NCI-H1048 (cell line): ENCODE data around the gene GADD45GIP1.
"Not testable (repeated sequence)": the region's sequence is repeated elsewhere in the genome, so short reads cannot be mapped to it uniquely, and the experiment has no call there.

Experiments used
- DNase-seq: peaks from one replicate; lab custom pipeline; 2025; lab: John Stamatoyannopoulos, UW

GADD45GIP1 gene

GRCh38 chr19:12939975-12940423 is 17.0 kb downstream of the GADD45GIP1 start:
- DNase-seq = no peak

- DNase-seq = no peak
Measured at GRCh38 chr19:12938779-12939601, 18.0 kb downstream of the GADD45GIP1 start.

DNA sequence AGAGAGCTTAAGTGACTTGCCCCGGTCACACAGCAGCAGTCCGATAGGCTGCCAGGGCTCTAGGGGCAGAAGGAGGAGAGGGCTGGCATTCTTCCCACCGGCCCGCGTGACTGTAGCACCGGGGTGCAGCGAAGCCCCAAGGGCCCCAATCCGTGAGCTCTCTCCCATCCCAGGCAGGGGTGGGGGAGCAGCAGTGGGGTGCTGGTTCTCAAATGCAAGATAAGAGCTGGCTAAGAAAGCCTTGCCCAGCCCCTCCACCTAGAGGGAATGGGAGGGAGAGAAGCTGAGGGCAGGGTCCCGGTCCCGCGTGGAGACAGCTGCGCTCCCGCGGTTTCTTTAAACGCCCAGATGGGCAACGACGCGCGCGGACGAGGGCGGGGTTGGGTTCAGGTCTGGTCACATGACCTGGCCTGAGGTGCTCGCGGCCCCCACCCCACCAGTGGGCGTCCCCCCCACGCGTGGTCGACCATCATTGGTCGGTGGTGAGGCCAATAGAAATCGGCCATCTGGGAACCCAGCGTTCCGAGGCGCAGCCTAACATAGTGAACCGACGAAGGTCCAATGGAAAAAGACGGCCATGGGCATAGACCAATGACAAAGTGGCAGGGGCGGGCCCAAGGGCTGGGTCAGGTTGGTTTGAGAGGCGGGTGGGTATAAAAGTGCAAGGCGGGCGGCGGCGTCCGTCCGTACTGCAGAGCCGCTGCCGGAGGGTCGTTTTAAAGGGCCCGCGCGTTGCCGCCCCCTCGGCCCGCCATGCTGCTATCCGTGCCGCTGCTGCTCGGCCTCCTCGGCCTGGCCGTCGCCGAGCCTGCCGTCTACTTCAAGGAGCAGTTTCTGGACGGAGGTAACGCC is 18.9 kb downstream of the GADD45GIP1 start, which contains the start of gene CALR:
Gene CALR, plus strand, starts transcription at position 683 of the 852 bp plus-strand sequence. Its CDS starts 71 bp downstream, at position 754.
- peak; percentile 96 for DNase-seq

DNA sequence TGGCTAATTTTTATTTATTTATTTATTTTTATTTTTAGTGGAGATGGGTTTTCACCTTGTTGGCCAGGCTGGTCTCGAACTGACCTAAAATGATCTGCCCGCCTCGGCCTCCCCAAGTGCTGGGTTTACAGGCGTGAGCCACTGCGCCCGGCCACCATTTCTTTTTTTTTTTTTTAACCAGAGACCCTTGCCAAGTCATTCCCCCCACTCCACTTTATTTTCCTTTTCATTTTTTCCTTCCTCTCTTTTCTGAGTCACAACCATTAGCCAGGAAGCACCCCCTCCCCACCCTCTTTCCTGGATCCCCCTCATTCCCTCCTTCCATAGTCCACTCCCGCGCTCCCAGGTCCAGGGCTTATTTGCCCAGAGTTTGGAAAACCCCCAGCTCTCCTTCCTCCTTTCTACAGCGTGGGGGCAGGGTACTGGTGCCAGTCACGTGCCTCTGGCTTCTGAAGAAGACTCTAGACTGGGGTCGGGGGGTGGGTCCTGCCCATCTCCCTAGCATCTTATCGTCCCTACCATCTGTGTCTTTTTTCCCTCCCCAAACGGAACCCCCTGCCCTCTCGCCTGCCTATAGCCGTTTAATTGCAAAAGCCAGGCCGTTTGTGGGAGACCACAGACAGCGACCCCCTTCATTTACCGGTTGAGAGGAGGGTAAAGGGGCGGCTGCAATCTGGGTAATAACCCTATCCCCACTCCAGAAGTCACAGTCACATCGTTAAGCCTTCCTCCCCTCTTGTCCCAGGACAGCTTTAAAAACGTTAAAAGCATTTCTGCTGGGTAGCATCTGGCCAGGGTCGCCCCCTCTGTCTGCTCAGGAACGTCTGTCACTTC is 19.7 kb downstream of the GADD45GIP1 start:
- no peak for DNase-seq

DNA sequence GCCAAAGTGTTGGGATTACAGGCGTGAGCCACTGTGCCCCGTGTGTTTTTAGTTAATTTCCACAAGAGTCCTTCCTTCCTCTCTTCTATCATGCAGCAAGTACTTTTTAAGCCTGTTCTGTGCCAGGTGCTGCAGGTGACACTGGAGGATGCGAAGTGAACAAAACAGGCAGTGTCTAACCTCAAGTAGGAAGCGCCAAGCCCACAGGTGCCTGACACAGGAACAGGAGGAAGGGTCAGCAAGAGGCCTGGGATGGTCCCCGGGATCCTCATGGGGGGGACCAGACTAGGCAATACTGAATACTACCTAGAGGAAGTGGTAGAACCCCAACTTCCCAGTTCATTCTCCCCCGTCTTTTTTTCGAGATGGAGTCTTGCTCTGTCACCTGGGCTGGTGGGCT is 20.4 kb downstream of the GADD45GIP1 start:
- no peak for DNase-seq

DNA sequence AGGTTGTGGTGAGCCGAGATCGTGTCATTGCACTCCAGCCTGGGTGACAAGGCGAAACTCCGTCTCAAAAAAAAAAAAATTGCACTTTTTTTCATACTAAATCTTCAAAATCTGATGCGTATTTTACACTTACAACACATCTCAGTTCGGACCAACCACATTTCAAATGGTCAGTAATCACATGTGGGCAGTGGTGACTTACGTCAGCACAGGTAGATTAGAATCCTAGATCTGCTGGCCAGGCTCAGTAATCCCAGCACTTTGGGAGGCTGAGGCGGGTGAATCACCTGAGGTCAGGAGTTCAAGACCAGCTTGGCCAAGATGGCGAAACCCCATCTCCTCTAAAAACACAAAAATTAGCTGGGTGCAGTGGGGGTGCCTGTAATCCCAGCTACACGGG is 22.0 kb downstream of the GADD45GIP1 start:
- DNase-seq = no peak

DNA sequence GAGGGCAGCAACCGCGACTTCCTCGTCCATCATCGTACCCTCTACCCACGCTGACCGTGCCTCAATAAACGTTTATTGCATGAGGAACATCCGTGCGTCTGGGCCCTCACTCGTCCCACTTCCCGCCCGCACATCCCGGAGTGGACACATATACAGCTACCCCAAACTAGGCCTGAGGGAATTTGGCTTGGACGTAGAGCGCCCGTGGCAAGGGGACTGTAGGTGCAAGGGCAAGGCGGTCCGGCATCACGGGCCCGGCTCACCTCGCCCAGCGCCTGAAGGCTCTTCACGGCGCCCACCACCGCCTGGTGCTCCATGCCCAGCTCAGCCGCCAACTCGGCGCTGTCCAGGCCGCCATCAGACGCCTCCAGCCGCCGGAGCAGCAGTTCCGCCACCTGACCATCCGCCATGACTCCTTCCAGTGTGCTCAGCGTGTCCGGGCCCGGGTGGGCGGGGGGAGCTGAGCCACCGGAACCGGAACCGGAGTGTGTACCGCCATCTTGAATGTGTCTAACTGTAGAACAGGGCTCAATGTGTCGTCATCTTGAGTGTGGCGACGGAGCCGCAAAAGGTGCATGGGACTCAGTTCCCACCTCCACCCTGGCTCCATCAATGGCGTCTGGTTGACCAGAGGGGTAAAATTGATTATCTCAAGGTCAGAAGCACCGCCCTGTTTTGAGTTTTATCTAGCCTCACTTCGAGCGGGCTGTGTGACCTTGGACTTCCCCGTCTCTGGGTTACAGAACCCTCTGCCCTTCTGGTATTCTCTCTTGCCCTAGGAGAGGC is 23.5 kb downstream of the GADD45GIP1 start, which contains the start of gene FARSA:
Gene FARSA, minus strand, starts transcription at position 425 of the 786 bp plus-strand sequence. Its CDS starts 15 bp downstream, at position 410.
- peak; percentile 85 for DNase-seq

DNA sequence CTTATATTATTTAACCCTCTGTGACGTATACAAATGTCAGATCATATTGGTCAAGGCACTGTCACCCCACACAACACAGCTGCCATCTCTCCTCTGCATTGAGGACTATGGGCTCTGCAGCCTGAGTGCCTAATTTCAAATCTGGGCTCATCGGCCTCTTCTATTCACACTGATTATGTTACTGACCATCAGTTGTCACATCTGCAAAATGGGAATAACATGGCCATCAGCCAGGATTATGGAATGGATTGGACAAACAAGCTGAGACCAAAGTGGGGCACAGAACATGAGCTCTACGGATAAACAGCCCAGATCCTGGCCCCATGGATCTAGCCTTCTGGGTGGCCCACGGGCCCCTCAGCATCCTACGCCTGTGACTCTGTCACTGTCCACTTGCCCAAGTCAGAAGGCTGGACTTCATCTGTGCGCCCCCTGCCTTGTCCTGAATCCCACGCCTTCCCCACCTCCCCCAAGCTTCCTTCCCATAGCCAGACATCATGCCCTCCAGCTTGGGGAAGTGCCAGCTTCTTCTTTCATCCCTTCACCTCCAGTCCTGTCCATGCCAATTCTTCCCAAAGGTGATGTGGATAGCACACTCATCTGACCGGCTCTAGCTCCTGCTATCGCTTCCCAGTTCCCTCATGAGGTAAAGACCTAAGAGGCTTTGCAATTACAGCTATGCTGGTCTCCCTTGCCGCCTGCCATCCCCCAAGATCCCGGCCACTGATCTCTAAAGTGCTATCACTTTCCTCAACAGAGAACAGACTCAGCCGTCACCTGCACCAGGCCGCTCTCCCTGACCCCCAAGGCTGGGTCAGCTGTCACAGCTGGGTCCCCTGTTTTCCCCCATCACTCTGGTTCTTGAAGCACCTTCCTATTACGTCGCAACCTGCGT is 24.4 kb downstream of the GADD45GIP1 start:
- DNase-seq = no peak

DNA sequence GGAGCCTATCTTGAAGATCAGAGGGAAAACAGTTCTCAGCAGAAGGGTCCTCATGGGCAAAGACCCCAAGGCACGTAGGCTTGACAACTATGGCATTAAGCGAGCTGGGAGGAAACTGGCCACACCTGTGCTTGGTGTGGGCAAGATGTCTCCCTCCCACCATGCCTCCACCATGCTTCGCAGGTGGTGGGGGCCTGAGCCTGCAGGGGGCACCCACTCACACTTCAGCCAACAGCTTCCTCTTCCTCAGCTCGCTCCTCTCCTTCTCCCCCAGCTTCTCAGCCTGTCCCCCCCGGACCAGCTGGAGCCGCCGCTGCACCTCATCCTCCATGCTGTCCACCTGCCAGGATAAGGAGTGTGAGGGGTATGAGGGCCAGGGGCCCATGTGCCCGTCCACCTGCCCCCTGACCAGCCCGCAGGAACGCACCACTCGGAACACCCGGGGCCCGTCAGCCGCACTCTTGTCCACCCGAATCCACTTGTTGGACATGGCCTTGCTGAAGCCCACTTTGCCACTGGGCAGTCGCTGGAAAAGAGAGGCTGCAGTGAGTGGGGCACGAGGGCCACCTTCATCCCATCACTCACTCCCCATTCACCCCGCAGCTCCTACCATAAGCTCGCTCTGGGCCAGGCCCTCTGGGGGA is 26.9 kb downstream of the GADD45GIP1 start:
- DNase-seq = no peak

- DNase-seq = no peak
Measured at GRCh38 chr19:12924621-12925310, 32.3 kb downstream of the GADD45GIP1 start.

- no peak for DNase-seq
Measured at GRCh38 chr19:12922959-12923358, 34.1 kb downstream of the GADD45GIP1 start.

DNA sequence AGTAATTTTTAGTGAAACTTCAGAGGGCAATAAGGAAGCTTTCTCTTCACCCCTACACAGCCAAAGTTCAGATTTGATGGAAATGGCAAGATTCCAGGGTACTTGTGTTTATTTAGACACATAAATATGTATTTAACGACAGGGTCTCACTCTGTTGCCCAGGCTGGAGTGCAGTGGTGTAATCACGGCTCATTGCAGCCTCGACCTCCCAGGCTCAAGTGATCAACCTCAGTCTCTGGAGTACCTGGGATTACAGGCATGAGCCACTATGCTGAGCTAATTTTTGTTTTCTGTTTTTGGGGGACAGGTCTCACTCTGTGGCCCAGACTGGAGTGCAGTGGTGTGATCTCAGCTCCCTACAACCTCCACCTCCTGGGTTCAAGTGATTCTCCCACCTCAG is 36.0 kb downstream of the GADD45GIP1 start:
- DNase-seq = no peak

DNA sequence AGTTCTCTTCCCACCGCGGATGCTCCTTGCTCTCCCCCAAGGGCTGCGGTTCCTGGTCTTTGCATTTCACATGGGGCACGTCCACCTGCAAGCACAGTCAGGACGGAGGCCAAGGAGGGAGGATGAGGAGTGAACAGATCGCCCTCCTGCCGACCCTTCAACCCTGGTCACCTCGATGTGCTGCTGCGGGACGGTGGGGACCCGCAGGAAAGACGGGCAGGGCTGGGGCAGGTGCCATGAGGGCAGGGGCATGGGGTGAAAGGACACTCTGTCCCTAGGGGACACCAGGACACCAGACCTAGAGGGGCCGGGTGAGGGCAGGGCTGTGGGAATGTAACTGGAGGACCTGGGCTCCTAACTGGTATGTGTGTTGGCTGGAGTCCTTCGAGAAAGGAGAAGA is 38.8 kb downstream of the GADD45GIP1 start:
- no peak for DNase-seq

DNA sequence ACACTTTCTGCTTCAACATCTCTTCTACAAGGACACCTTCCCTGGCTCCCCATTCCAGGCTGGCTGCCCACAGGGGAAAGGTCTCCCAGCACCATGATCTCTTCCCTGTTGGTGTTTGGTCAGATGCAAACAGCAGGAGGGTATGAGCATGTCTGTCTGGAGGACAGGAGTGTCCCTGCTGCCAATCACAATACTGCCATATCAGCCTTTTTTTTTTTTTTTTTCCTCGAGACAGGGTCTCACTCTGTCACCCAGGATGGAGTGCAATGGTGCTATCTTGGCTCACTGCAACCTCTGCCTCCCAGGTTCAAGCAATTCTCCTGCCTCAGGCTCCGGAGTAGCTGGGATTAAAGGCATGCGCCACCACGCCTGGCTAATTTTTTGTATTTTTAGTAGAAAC is 41.2 kb downstream of the GADD45GIP1 start:
- DNase-seq = not testable (repeated sequence)

GRCh38 chr19:12913851-12914690 is 43.0 kb downstream of the GADD45GIP1 start:
- DNase-seq = no peak

DNA sequence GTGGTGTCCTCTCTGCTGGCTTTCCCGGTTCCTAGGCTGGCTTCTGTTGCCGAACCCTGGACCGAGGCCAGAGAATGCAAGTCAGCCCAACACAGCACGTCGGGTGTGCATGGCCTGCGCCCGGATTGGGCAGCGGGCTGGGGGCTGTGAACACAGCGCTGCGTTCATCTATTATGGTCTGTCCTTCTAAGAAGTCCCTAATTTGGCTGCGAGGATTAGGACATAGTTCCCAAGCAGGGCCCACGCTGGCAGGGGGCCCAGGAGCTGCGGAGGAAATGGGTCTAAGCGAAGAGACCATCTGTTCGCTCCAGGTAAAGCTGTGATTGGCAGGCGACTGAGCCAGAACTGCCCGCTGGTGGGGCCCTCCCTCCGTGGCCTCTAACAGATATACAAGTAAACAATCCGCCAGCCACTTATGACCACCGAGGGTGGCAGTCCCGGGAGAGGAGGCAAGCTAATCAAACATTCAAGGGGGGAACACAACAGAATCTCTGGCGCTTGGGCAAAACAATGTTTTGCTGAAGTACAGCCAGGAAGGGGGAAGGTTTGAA is 43.9 kb downstream of the GADD45GIP1 start:
- DNase-seq = no peak

DNA sequence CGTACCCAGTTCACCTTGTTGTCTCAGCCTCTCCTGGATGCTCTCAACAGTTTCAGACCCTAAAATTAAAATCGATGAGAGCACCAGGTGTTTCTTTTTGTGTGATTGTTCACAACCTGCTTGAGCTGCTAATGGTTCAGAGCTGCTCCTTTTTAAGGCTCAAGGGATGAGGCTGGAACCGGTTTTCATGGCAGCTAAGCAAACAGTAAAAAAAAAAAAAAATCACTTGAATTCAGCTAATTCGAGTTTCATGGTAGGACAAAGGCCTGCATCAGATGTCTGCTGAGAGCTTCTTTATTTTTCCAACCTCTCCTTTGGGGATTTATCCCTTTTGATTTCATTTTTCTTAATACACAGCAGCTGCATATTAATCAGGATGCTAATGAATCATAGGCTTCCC is 44.5 kb downstream of the GADD45GIP1 start:
- no peak for DNase-seq

DNA sequence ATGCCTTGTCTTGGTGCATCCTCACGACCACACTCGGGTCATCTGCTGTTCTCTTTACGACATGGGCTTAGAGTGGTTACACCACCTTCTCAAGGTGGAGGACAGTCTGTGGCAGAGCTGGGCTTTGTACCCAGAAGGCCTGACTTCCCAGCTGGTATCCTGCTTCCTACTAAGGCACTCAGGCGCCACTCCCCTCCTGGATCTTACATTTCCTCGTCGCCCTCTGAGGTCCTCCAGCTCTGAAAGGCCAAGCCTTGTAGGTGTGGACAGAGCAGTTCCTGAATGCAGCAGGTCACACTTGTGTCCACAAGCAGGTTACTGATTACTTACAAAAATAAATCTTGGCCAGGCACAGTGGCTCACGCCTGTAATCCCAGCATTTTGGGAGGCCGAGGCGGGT is 49.9 kb downstream of the GADD45GIP1 start:
- no peak for DNase-seq
